GM12878 (cell line): ENCODE results near the gene P4HTM. TPM values are rescaled to one million over a fixed set of nuclear protein-coding genes. Genes with fewer than 3 reads are reported as not detected.

ENCODE experiments used
- ASH2L ChIP-seq: fragments of 300-600, 200-600 bp; sonication (generic); IDR thresholded peaks from 2 replicates; pipeline ENCODE4 v1.6.1; 2017; ENCODE audit warnings: low read depth, mild to moderate bottlenecking, borderline replicate concordance
- BACH1 ChIP-seq: fragments of 450-650 bp; IDR thresholded peaks from 2 replicates; pipeline ENCODE4 v1.6.1; 2017; ENCODE audit warnings: mild to moderate bottlenecking, borderline replicate concordance
- BHLHE40 ChIP-seq, 2 experiments: fragments of 450-650 bp in 1 of 2; IDR thresholded peaks; 2 replicates each; pipeline ENCODE4 v1.6.1; 2011 to 2017; ENCODE audit warnings: low read depth in 2 of 2, borderline replicate concordance in 1 of 2, improper control_type of control experiment in 1 of 2, low read length in 1 of 2, mild to moderate bottlenecking in 1 of 2
- IKZF1 ChIP-seq: fragments of 450-650 bp; conservative IDR thresholded peaks from 2 replicates; pipeline ENCODE4 v1.6.1; 2017; ENCODE audit warnings: antibody characterized with exemption, mild to moderate bottlenecking
- IRF4 ChIP-seq: IDR thresholded peaks from 2 replicates; pipeline ENCODE4 v1.6.1; 2011; ENCODE audit warnings: low read depth, low read length
- JUND ChIP-seq: IDR thresholded peaks from 2 replicates; pipeline ENCODE4 v1.6.1; 2012; ENCODE audit warnings: low read depth, mild to moderate bottlenecking, low read length, improper control_type of control experiment, moderate library complexity
- LARP7 ChIP-seq: fragments of 450-650 bp; IDR thresholded peaks from 2 replicates; pipeline ENCODE4 v1.6.1; 2017; ENCODE audit warnings: mild to moderate bottlenecking
- MYC ChIP-seq: IDR thresholded peaks from 2 replicates; pipeline ENCODE4 v1.6.1; 2011; ENCODE audit warnings: mild to moderate bottlenecking, low read length, moderate library complexity, inconsistent platforms; ENCODE audit not compliant: insufficient read depth, insufficient replicate concordance, insufficient read length, severe bottlenecking
- POLR2AphosphoS2 ChIP-seq: IDR thresholded peaks from 2 replicates; pipeline ENCODE4 v1.6.1; 2011; ENCODE audit warnings: low read depth, mild to moderate bottlenecking, low read length, improper control_type of control experiment, moderate library complexity
- RB1 ChIP-seq: fragments of 450-650 bp; formaldehyde crosslinking; IDR thresholded peaks from 2 replicates; pipeline ENCODE4 v1.6.1; 2017; ENCODE audit warnings: mild to moderate bottlenecking, borderline replicate concordance
- SMAD1 ChIP-seq: fragments of 450-650 bp; IDR thresholded peaks from 2 replicates; pipeline ENCODE4 v1.6.1; 2018; ENCODE audit warnings: mild to moderate bottlenecking, low read depth; ENCODE audit not compliant: partially characterized antibody
- SPI1 ChIP-seq: IDR thresholded peaks from 2 replicates; pipeline ENCODE4 v1.6.1; 2011; ENCODE audit warnings: low read depth, mild to moderate bottlenecking, low read length, moderate library complexity, borderline replicate concordance; ENCODE audit not compliant: insufficient read depth
- SRF ChIP-seq, 2 experiments: IDR thresholded peaks; 2 replicates each; pipeline ENCODE4 v1.6.1; 2011; ENCODE audit warnings: low read depth in 2 of 2, low read length in 2 of 2, mild to moderate bottlenecking in 1 of 2, moderate library complexity in 1 of 2
- ZNF384 ChIP-seq: IDR thresholded peaks from 2 replicates; pipeline ENCODE4 v1.6.1; 2012; ENCODE audit warnings: low read depth, mild to moderate bottlenecking, low read length, improper control_type of control experiment, borderline replicate concordance
- polyA plus RNA-seq, 11 experiments: library from polyadenylated mRNA; depleted of rRNA in 4 of 11; unstranded in 6 of 11; stranded (reverse) in 5 of 11; fragments of >200 nt; fragmentation: Nextera tagmentation in 4 of 11; fragmentation: Illumina TruSeq in 1 of 11; extraction: Ambion mirVana in 4 of 11; extraction: Trizol in 1 of 11; gene quantifications; 1 replicate in 1 of 11; 2 replicates in 10 of 11; pipeline versions ENCODE4 v1.2.1 to v1.2.3, GENCODE V29; 2011 to 2016; ENCODE audit warnings: inconsistent platforms in 2 of 11, missing spikeins in 2 of 11, low read depth in 1 of 11
- total RNA-seq, 4 experiments: library from RNA; depleted of rRNA in 3 of 4; stranded (reverse); fragments of >200 nt in 3 of 4; fragmentation: Illumina TruSeq in 1 of 4; extraction: Trizol in 1 of 4; gene quantifications; 2 replicates each; pipeline versions ENCODE4 v1.2.1 to v1.2.3, GENCODE V29; 2013 to 2021
- TF ChIP-seq, protein P1 (sequence below): fragments of 450-650 bp; formaldehyde crosslinking; IDR thresholded peaks from 2 replicates; pipeline ENCODE4 v1.5.0; 2022; ENCODE audit warnings: mild to moderate bottlenecking, missing genetic modification characterization
- TF ChIP-seq, protein P2 (sequence below), 3 experiments: IDR thresholded peaks in 2 of 3; conservative IDR thresholded peaks in 1 of 3; 2 replicates each; pipeline ENCODE4 v1.5.1; 2011; ENCODE audit warnings: low read depth in 3 of 3, low read length in 3 of 3, mild to moderate bottlenecking in 3 of 3, control low read depth in 2 of 3, moderate library complexity in 2 of 3, inconsistent platforms in 1 of 3, mixed read lengths in 1 of 3; ENCODE audit not compliant: control insufficient read depth in 2 of 3, insufficient read depth in 1 of 3; ENCODE audit errors: extremely low read depth in 1 of 3
- TF ChIP-seq, protein P3 (sequence below): fragments of 450-650 bp; IDR thresholded peaks from 2 replicates; pipeline ENCODE4 v1.6.1; 2017; ENCODE audit warnings: low read depth, mild to moderate bottlenecking, moderate library complexity
- TF ChIP-seq, protein P4 (sequence below): IDR thresholded peaks from 2 replicates; pipeline ENCODE4 v1.6.1; 2011; ENCODE audit warnings: mild to moderate bottlenecking, low read depth, low read length, moderate library complexity; ENCODE audit not compliant: insufficient replicate concordance

The P4HTM gene
- total and polyA plus RNA-seq, 10 of the 15 experiments (the other 5 are each of a cell fraction or from before 2014, with no cell fraction given) = 0.76 to 28.8 (median 22.9) TPM

DNA sequence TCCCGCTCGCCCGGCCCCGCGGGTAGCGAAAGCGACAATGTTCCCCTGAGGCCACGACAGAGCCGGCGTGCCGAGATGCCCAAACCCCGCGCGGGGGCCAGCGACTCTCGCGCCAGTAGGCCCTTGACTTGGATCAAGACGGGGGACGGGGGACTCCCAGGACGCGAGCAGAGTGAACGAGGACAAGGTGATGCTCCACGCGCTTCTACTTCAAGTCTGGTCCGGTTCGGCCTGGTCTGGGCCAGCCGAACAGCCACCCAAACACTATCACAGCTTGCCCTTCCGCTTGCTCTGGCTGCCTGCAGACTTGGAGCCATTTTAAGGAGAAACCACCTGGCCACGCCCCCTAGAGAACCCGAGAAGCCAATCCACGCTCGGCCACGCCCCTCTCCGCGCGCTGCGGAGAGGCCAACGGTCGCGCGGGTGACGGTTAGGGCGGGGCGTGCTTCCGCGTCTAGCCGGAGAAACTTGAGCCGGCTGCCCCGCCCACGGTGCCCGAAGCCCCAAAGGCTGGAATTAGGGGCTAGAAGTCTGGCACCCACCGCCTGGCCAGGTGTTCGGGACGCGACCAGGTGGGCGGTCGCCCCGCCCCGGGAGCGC lies 31.3 kb downstream of the P4HTM start (continued):
- TF ChIP-seq, protein P1, sequence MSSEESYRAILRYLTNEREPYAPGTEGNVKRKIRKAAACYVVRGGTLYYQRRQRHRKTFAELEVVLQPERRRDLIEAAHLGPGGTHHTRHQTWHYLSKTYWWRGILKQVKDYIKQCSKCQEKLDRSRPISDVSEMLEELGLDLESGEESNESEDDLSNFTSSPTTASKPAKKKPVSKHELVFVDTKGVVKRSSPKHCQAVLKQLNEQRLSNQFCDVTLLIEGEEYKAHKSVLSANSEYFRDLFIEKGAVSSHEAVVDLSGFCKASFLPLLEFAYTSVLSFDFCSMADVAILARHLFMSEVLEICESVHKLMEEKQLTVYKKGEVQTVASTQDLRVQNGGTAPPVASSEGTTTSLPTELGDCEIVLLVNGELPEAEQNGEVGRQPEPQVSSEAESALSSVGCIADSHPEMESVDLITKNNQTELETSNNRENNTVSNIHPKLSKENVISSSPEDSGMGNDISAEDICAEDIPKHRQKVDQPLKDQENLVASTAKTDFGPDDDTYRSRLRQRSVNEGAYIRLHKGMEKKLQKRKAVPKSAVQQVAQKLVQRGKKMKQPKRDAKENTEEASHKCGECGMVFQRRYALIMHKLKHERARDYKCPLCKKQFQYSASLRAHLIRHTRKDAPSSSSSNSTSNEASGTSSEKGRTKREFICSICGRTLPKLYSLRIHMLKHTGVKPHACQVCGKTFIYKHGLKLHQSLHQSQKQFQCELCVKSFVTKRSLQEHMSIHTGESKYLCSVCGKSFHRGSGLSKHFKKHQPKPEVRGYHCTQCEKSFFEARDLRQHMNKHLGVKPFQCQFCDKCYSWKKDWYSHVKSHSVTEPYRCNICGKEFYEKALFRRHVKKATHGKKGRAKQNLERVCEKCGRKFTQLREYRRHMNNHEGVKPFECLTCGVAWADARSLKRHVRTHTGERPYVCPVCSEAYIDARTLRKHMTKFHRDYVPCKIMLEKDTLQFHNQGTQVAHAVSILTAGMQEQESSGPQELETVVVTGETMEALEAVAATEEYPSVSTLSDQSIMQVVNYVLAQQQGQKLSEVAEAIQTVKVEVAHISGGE (CRISPR knock-in tag) = peak; percentile 30; the same call in 1 of the 2 replicates
- TF ChIP-seq MYC = peak; percentile 23
- peak; percentile 100 for TF ChIP-seq POLR2AphosphoS2
- TF ChIP-seq ASH2L = no peak
- TF ChIP-seq LARP7 = peak; percentile 63
- TF ChIP-seq BACH1 = peak; percentile 35
- TF ChIP-seq, protein P2, sequence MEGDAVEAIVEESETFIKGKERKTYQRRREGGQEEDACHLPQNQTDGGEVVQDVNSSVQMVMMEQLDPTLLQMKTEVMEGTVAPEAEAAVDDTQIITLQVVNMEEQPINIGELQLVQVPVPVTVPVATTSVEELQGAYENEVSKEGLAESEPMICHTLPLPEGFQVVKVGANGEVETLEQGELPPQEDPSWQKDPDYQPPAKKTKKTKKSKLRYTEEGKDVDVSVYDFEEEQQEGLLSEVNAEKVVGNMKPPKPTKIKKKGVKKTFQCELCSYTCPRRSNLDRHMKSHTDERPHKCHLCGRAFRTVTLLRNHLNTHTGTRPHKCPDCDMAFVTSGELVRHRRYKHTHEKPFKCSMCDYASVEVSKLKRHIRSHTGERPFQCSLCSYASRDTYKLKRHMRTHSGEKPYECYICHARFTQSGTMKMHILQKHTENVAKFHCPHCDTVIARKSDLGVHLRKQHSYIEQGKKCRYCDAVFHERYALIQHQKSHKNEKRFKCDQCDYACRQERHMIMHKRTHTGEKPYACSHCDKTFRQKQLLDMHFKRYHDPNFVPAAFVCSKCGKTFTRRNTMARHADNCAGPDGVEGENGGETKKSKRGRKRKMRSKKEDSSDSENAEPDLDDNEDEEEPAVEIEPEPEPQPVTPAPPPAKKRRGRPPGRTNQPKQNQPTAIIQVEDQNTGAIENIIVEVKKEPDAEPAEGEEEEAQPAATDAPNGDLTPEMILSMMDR (IDR thresholded peaks at IDR 0.05 in 2 of 3, conservative IDR thresholded peaks at IDR 0.05 in 1 of 3; ENCODE audit: control insufficient read depth in 2 of 3, extremely low read depth in 1 of 3, insufficient read depth in 1 of 3, low read depth in 3 of 3, low read length in 3 of 3) = no peak
- TF ChIP-seq JUND = 0 out of 2 replicates have a peak, but pooled peaks have one; percentile 12
- peak; percentile 63; the same call in 1 of the 2 replicates for TF ChIP-seq RB1
- TF ChIP-seq SRF (IDR thresholded peaks at IDR 0.05; ENCODE audit: low read depth in 2 of 2, low read length in 2 of 2) = 0 out of 4 replicates have a peak, but pooled peaks of 1 of the 2 experiments have one; percentile 63
- no peak for TF ChIP-seq IKZF1
- no peak for TF ChIP-seq BHLHE40 (IDR thresholded peaks at IDR 0.05; ENCODE audit: borderline replicate concordance in 1 of 2, low read depth in 2 of 2, low read length in 1 of 2)
- no peak for TF ChIP-seq ZNF384
- TF ChIP-seq SPI1 = peak; percentile 24; the same call in 1 of the 2 replicates
- TF ChIP-seq, protein P3, sequence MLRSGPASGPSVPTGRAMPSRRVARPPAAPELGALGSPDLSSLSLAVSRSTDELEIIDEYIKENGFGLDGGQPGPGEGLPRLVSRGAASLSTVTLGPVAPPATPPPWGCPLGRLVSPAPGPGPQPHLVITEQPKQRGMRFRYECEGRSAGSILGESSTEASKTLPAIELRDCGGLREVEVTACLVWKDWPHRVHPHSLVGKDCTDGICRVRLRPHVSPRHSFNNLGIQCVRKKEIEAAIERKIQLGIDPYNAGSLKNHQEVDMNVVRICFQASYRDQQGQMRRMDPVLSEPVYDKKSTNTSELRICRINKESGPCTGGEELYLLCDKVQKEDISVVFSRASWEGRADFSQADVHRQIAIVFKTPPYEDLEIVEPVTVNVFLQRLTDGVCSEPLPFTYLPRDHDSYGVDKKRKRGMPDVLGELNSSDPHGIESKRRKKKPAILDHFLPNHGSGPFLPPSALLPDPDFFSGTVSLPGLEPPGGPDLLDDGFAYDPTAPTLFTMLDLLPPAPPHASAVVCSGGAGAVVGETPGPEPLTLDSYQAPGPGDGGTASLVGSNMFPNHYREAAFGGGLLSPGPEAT = peak; percentile 71
- TF ChIP-seq SMAD1 = peak; percentile 96
- TF ChIP-seq, protein P4, sequence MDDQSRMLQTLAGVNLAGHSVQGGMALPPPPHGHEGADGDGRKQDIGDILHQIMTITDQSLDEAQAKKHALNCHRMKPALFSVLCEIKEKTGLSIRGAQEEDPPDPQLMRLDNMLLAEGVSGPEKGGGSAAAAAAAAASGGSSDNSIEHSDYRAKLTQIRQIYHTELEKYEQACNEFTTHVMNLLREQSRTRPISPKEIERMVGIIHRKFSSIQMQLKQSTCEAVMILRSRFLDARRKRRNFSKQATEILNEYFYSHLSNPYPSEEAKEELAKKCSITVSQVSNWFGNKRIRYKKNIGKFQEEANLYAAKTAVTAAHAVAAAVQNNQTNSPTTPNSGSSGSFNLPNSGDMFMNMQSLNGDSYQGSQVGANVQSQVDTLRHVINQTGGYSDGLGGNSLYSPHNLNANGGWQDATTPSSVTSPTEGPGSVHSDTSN = peak; percentile 40
- peak; percentile 59; the same call in 1 of the 2 replicates for TF ChIP-seq IRF4
